Activated naive CD8-positive, alpha-beta T cell treated with anti-CD3 and anti-CD28 coated beads, Interleukin-2, amount 50 U/mL, for 24 hours (primary cell): ENCODE results near the gene HOMER3.

ENCODE experiments used
- ATAC-seq: fragments of 150-1000 bp; cut with Tn5 transposase; one replicate; pipeline ENCODE4 v1.10.0; 2021
- DNase-seq: peaks from one replicate; pipeline ENCODE4 v3.0.0; 2021
- H3K27ac Mint-ChIP-seq: one replicate; pipeline ENCODE4 v1.8.0; 2021; ENCODE audit warnings: mild to moderate bottlenecking, mixed read lengths
- H3K27me3 Mint-ChIP-seq: one replicate; pipeline ENCODE4 v1.8.0; 2021; ENCODE audit warnings: mixed read lengths
- H3K36me3 Mint-ChIP-seq: one replicate; pipeline ENCODE4 v1.8.0; 2021; ENCODE audit warnings: low read depth, mixed read lengths
- H3K4me1 Mint-ChIP-seq: one replicate; pipeline ENCODE4 v1.8.0; 2021; ENCODE audit warnings: mixed read lengths
- H3K4me3 Mint-ChIP-seq: one replicate; pipeline ENCODE4 v1.8.0; 2021; ENCODE audit warnings: mild to moderate bottlenecking, moderate library complexity, mixed read lengths
- H3K9me3 Mint-ChIP-seq: one replicate; pipeline ENCODE4 v1.8.0; 2021; ENCODE audit warnings: mixed read lengths

HOMER3 gene

GRCh38 chr19:18895038-18895823, 45.8 kb downstream of the HOMER3 start:
- no peak overlapping the region for H3K4me3 Mint-ChIP-seq
- peaks cover 6% of the 10 kb centered on the region for H3K4me1 Mint-ChIP-seq
- H3K9me3 Mint-ChIP-seq, result no peaks in the 10 kb centered on the region
- ATAC-seq, result no peak
- peak; percentile 22 for DNase-seq
- no peak overlapping the region for H3K27ac Mint-ChIP-seq
- H3K27me3 Mint-ChIP-seq, result peaks cover 33% of the 10 kb centered on the region
- no peaks in the 10 kb centered on the region for H3K36me3 Mint-ChIP-seq

- no peak for DNase-seq
- Mint-ChIP-seq H3K4me3 (no peak overlapping the region), H3K9me3 (no peaks in the 10 kb centered on the region), H3K4me1 (peaks cover 6% of the 10 kb centered on the region), H3K27ac (no peak overlapping the region), H3K36me3 (no peaks in the 10 kb centered on the region), H3K27me3 (peaks cover 36% of the 10 kb centered on the region)
- ATAC-seq, result no peak
Measured at GRCh38 chr19:18894254-18895037, 46.6 kb downstream of the HOMER3 start.

GRCh38 chr19:18893587-18894253, 47.3 kb downstream of the HOMER3 start:
- DNase-seq, result no peak
- peaks cover 36% of the 10 kb centered on the region for H3K27me3 Mint-ChIP-seq
- ATAC-seq, result no peak
- H3K4me3 Mint-ChIP-seq, result no peak overlapping the region
- no peak overlapping the region for H3K27ac Mint-ChIP-seq
- peaks cover 6% of the 10 kb centered on the region for H3K4me1 Mint-ChIP-seq
- H3K9me3 Mint-ChIP-seq, result no peaks in the 10 kb centered on the region
- no peaks in the 10 kb centered on the region for H3K36me3 Mint-ChIP-seq

- H3K4me3 Mint-ChIP-seq, result no peak overlapping the region
- H3K27me3 Mint-ChIP-seq, result peaks cover 22% of the 10 kb centered on the region
- no peak for DNase-seq
- H3K27ac Mint-ChIP-seq, result no peak overlapping the region
- H3K36me3 Mint-ChIP-seq, result no peaks in the 10 kb centered on the region
- no peaks in the 10 kb centered on the region for H3K4me1 Mint-ChIP-seq
- H3K9me3 Mint-ChIP-seq, result no peaks in the 10 kb centered on the region
- ATAC-seq, result no peak
Measured at GRCh38 chr19:18889949-18890745, 50.9 kb downstream of the HOMER3 start.

- no peak for DNase-seq
- H3K4me3 Mint-ChIP-seq, result no peak overlapping the region
- H3K27me3 Mint-ChIP-seq, result peaks cover 7% of the 10 kb centered on the region
- no peaks in the 10 kb centered on the region for H3K4me1 Mint-ChIP-seq
- no peaks in the 10 kb centered on the region for H3K9me3 Mint-ChIP-seq
- no peaks in the 10 kb centered on the region for H3K36me3 Mint-ChIP-seq
- H3K27ac Mint-ChIP-seq, result no peak overlapping the region
- ATAC-seq, result no peak
Measured at GRCh38 chr19:18886972-18887371, 54.0 kb downstream of the HOMER3 start.

GRCh38 chr19:18883526-18884304, 57.3 kb downstream of the HOMER3 start:
- Mint-ChIP-seq H3K9me3 (no peaks in the 10 kb centered on the region), H3K27me3 (no peaks in the 10 kb centered on the region), H3K4me3 (no peak overlapping the region), H3K36me3 (no peaks in the 10 kb centered on the region), H3K27ac (no peak overlapping the region), H3K4me1 (no peaks in the 10 kb centered on the region)
- no peak for ATAC-seq
- no peak for DNase-seq

GRCh38 chr19:18881491-18881890, 59.5 kb downstream of the HOMER3 start:
- Mint-ChIP-seq H3K9me3 (no peaks in the 10 kb centered on the region), H3K4me1 (no peaks in the 10 kb centered on the region), H3K27me3 (no peaks in the 10 kb centered on the region), H3K4me3 (no peak overlapping the region), H3K27ac (no peak overlapping the region), H3K36me3 (no peaks in the 10 kb centered on the region)
- ATAC-seq (no peak), DNase-seq (no peak)

- ATAC-seq (peak; percentile 44), DNase-seq (peak; percentile 40)
- H3K36me3 Mint-ChIP-seq, result no peaks in the 10 kb centered on the region
- no peak overlapping the region for H3K4me3 Mint-ChIP-seq
- H3K9me3 Mint-ChIP-seq, result no peaks in the 10 kb centered on the region
- H3K27ac Mint-ChIP-seq, result no peak overlapping the region
- no peaks in the 10 kb centered on the region for H3K27me3 Mint-ChIP-seq
- H3K4me1 Mint-ChIP-seq, result no peaks in the 10 kb centered on the region
Measured at GRCh38 chr19:18879579-18880373, 61.2 kb downstream of the HOMER3 start.
